22Rv1 (cell line): ENCODE measurements around the gene OR52A1.

Experiments
- ZFX ChIP-seq: fragments of 450-650 bp; IDR thresholded peaks from 2 replicates; pipeline ENCODE4 v1.6.1; 2017; ENCODE audit warnings: antibody characterized with exemption, borderline replicate concordance
- TF ChIP-seq, protein P1 (sequence below): fragments of 450-650 bp; IDR thresholded peaks from 2 replicates; pipeline ENCODE4 v1.5.1; 2017; ENCODE audit warnings: mild to moderate bottlenecking

GRCh38 chr11:5197536-5197935 lies 43.0 kb upstream of the OR52A1 start:
- TF ChIP-seq, protein P1, sequence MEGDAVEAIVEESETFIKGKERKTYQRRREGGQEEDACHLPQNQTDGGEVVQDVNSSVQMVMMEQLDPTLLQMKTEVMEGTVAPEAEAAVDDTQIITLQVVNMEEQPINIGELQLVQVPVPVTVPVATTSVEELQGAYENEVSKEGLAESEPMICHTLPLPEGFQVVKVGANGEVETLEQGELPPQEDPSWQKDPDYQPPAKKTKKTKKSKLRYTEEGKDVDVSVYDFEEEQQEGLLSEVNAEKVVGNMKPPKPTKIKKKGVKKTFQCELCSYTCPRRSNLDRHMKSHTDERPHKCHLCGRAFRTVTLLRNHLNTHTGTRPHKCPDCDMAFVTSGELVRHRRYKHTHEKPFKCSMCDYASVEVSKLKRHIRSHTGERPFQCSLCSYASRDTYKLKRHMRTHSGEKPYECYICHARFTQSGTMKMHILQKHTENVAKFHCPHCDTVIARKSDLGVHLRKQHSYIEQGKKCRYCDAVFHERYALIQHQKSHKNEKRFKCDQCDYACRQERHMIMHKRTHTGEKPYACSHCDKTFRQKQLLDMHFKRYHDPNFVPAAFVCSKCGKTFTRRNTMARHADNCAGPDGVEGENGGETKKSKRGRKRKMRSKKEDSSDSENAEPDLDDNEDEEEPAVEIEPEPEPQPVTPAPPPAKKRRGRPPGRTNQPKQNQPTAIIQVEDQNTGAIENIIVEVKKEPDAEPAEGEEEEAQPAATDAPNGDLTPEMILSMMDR = no peak
- TF ChIP-seq ZFX = no peak
